ENCODE data around the gene SHISA4. TPM values are rescaled to one million over a fixed set of nuclear protein-coding genes. Genes with fewer than 3 reads are reported as not detected.
A peak's percentile ranks its signal among the peaks of the same experiment; 100 is the strongest.

SHISA4 gene
- total RNA-seq, 1 donor from 2014 or later: 0.85 TPM

GRCh38 chr1:201895913-201896807 lies 7.5 kb downstream of the SHISA4 start:
- peak; percentile 93 for TF ChIP-seq CTCF (IDR thresholded peaks at IDR 0.05; ENCODE audit: unreplicated experiment)
- no peak overlapping the region for H3K27ac Mint-ChIP-seq (ENCODE audit: unreplicated experiment)
- peaks cover 3% of the 10 kb centered on the region for H3K4me1 Mint-ChIP-seq (ENCODE audit: unreplicated experiment)
- no peaks in the 10 kb centered on the region for H3K9me3 Mint-ChIP-seq (ENCODE audit: unreplicated experiment)
- H3K27me3 Mint-ChIP-seq (ENCODE audit: unreplicated experiment): peaks cover 14% of the 10 kb centered on the region
- no peaks in the 10 kb centered on the region for H3K36me3 Mint-ChIP-seq (ENCODE audit: low read depth, unreplicated experiment)
- peak; percentile 86 for DNase-seq (ENCODE audit: low spot score)
- no peak overlapping the region for H3K4me3 Mint-ChIP-seq (ENCODE audit: unreplicated experiment)

DNA sequence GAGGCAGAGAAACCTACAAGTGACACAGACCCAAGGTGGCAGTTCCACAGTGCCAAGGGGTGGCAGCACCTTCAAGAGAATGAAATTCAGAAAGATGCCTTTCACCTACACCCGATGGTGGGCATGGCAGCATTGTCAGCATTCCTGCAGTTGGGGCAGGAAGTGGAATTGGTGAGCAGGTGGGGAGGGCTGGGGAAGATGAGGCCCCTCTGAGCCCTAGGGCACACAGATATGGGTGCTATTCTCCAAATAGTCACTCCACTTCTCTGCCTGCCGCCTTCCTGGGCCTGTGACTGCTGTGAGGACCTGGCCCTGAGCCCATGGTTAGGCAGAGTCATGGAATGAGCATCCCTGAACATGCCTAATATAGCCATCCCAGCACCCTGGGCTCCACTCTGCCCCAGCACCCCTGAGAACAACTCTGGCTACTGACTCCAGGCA lies 8.3 kb downstream of the SHISA4 start:
- TF ChIP-seq CTCF (IDR thresholded peaks at IDR 0.05; ENCODE audit: unreplicated experiment): no peak
- Mint-ChIP-seq H3K4me1 (ENCODE audit: unreplicated experiment) (peaks cover 3% of the 10 kb centered on the region), H3K27me3 (ENCODE audit: unreplicated experiment) (peaks cover 14% of the 10 kb centered on the region), H3K36me3 (ENCODE audit: low read depth, unreplicated experiment) (no peaks in the 10 kb centered on the region), H3K9me3 (ENCODE audit: unreplicated experiment) (no peaks in the 10 kb centered on the region), H3K27ac (ENCODE audit: unreplicated experiment) (no peak overlapping the region), H3K4me3 (ENCODE audit: unreplicated experiment) (no peak overlapping the region)
- no peak for DNase-seq (ENCODE audit: low spot score)

DNA sequence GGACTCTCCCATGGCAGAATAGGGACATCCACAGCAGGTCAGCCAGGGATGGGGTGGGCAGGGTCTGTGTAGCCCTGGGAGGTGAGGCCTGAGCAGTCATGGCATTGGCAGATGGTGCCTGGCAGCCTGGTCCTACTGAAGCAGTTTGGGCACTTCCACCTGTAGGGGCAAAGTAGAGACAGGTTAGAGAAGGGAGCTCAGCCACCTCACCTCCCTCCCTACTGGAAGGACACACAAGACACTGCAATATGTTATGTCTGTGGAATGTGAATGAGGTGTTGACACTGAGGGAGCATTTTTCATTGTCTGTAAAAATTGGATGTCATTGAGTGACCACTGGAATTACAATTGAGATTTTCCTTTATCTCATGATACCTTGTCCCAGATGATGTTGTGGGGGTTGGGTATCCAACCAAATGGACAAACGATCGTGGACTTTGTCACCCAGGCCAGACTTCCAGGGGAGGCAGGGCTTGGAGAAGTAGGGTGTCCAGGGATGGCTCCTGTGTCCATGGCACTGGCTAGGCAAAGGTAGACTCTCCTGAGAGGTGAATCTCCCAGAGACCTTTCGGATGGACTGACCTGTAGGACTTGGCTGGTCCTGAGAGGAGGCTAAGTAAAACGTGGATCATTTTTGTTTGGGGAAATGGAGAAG lies 9.7 kb downstream of the SHISA4 start:
- DNase-seq (ENCODE audit: low spot score): no peak
- H3K4me1 Mint-ChIP-seq (ENCODE audit: unreplicated experiment): peaks cover 3% of the 10 kb centered on the region
- H3K27ac Mint-ChIP-seq (ENCODE audit: unreplicated experiment): no peak overlapping the region

DNA sequence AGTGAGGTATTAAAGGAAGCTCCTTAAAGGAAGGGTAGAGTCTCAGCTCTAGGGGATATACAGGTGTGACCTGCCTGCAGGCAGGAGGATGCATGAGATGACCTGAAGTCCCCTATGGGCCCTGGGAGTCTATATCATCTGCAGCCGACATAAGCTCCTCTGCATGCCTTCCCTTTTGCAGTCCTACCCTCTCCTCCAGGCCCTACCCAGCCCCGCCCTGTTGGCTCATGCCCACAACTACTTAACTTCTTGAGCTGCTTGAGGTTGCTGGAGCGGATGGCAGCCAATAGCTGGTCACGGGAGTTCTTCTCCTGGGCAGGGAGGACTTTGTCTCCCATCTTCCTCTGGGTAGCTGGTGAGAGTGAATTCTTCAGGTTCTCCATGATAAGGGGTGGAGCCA lies 10.3 kb downstream of the SHISA4 start:
- Mint-ChIP-seq H3K9me3 (ENCODE audit: unreplicated experiment) (no peaks in the 10 kb centered on the region), H3K4me3 (ENCODE audit: unreplicated experiment) (no peak overlapping the region), H3K27me3 (ENCODE audit: unreplicated experiment) (peaks cover 10% of the 10 kb centered on the region), H3K27ac (ENCODE audit: unreplicated experiment) (no peak overlapping the region), H3K36me3 (ENCODE audit: low read depth, unreplicated experiment) (no peaks in the 10 kb centered on the region), H3K4me1 (ENCODE audit: unreplicated experiment) (peaks cover 3% of the 10 kb centered on the region)
- TF ChIP-seq CTCF (IDR thresholded peaks at IDR 0.05; ENCODE audit: unreplicated experiment): no peak
- no peak for DNase-seq (ENCODE audit: low spot score)

More for the DNA sequence above, 9.7 kb downstream of the SHISA4 start:
- H3K4me3 Mint-ChIP-seq (ENCODE audit: unreplicated experiment): no peak overlapping the region
- H3K27me3 Mint-ChIP-seq (ENCODE audit: unreplicated experiment): peaks cover 12% of the 10 kb centered on the region
- no peaks in the 10 kb centered on the region for H3K36me3 Mint-ChIP-seq (ENCODE audit: low read depth, unreplicated experiment)
- no peaks in the 10 kb centered on the region for H3K9me3 Mint-ChIP-seq (ENCODE audit: unreplicated experiment)
- no peak for TF ChIP-seq CTCF (IDR thresholded peaks at IDR 0.05; ENCODE audit: unreplicated experiment)
